A549 (cell line): ENCODE measurements around the gene CRK. TPM values are rescaled to one million over a fixed set of nuclear protein-coding genes. Genes with fewer than 3 reads are reported as not detected.

Source experiments
- ATAC-seq, 2 experiments: fragments of 200-7000 bp in 1 of 2; fragments of >200 bp in 1 of 2; cut with Nextera tagmentation in 1 of 2; cut with Tn5 transposase in 1 of 2; 3 replicates each; pipeline versions ENCODE4 v1.8.0 to v1.9.1; 2018 to 2020; ENCODE audit warnings: mild to moderate bottlenecking in 1 of 2, moderate library complexity in 1 of 2
- CTCF ChIA-PET: fragments of 300-600 bp; sonication (Branson Sonifier 250); formaldehyde crosslinking; extraction: SDS; loops from one replicate; lab custom pipeline; 2021; ENCODE audit warnings: antibody characterized with exemption, inconsistent platforms; lab: Yijun Ruan, JAX
- POLR2A ChIA-PET: fragments of 350-600 bp; formaldehyde crosslinking; extraction: SDS; loops from one replicate; lab custom pipeline; 2021; ENCODE audit warnings: antibody characterized with exemption, inconsistent platforms; lab: Yijun Ruan, JAX
- DNase-seq, 2 experiments: peaks; one replicate each; pipeline versions ENCODE4 v3.0.0 to v3.0.0-alpha.2; 2011 to 2016; ENCODE audit warnings: low read depth in 1 of 2, low spot score in 1 of 2
- FAIRE-seq: peaks from 2 replicates; lab custom pipeline; 2011; peaks lifted over from hg19 to GRCh38; lab: Jason Lieb, UNC
- H3K27ac ChIP-seq, 2 experiments: fragments of >200 bp; sonication (Bioruptor Twin); formaldehyde crosslinking; 3 replicates each; pipeline ENCODE4 v1.5.1; 2016 to 2017
- H3K4me1 ChIP-seq: fragments of >200 bp; sonication (Bioruptor Twin); formaldehyde crosslinking; 3 replicates; pipeline ENCODE4 v1.6.1; 2016
- H3K4me2 ChIP-seq: fragments of >200 bp; sonication (Bioruptor Twin); formaldehyde crosslinking; 3 replicates; pipeline ENCODE4 v1.6.1; 2016
- H3K4me3 ChIP-seq: fragments of >200 bp; sonication (Bioruptor Twin); formaldehyde crosslinking; 3 replicates; pipeline ENCODE4 v1.5.1; 2016
- H3K9me3 ChIP-seq: fragments of >200 bp; sonication (Bioruptor Twin); formaldehyde crosslinking; 3 replicates; pipeline ENCODE4 v1.6.1; 2016
- BCL3 ChIP-seq: fragments of >200 bp; sonication (Bioruptor Twin); formaldehyde crosslinking; IDR thresholded peaks from 3 replicates; pipeline ENCODE4 v1.6.1; 2016
- CHD2 ChIP-seq: fragments of 150-350 bp; IDR thresholded peaks from 2 replicates; pipeline ENCODE4 v1.6.1; 2014; ENCODE audit warnings: low read length; ENCODE audit not compliant: partially characterized antibody
- ESRRA ChIP-seq: fragments of 150-350 bp; IDR thresholded peaks from 2 replicates; pipeline ENCODE4 v1.6.1; 2014; ENCODE audit warnings: mild to moderate bottlenecking, low read length, borderline replicate concordance
- FOSL2 ChIP-seq, 2 experiments: fragments of 450-650 bp in 1 of 2; fragments of >200 bp in 1 of 2; sonication (Bioruptor Twin) in 1 of 2; formaldehyde crosslinking; IDR thresholded peaks; 2 replicates each; pipeline versions ENCODE4 v1.5.0 to v1.6.1; 2016 to 2020; ENCODE audit warnings: mild to moderate bottlenecking in 1 of 2, moderate library complexity in 1 of 2
- JUN ChIP-seq, 2 experiments: fragments of >200 bp; sonication (Bioruptor Twin); formaldehyde crosslinking; IDR thresholded peaks; 2 replicates in 1 of 2; 3 replicates in 1 of 2; pipeline ENCODE4 v1.6.1; 2016 to 2017
- MYC ChIP-seq: IDR thresholded peaks from 2 replicates; pipeline ENCODE4 v1.6.1; 2012; ENCODE audit warnings: mild to moderate bottlenecking, inconsistent platforms, low read length, improper control_type of control experiment, borderline replicate concordance
- PHF8 ChIP-seq: fragments of 200-600 bp; sonication (generic); IDR thresholded peaks from 2 replicates; pipeline ENCODE4 v1.6.1; 2016; ENCODE audit warnings: low read depth, mild to moderate bottlenecking, antibody characterized with exemption, moderate library complexity, borderline replicate concordance
- POLR2AphosphoS2 ChIP-seq: conservative IDR thresholded peaks from 2 replicates; pipeline ENCODE4 v1.6.1; 2012; ENCODE audit warnings: low read length, improper control_type of control experiment, inconsistent platforms
- RCOR1 ChIP-seq: fragments of 150-350 bp; IDR thresholded peaks from 2 replicates; pipeline ENCODE4 v1.6.1; 2014; ENCODE audit warnings: antibody characterized with exemption, low read length, low read depth
- RNF2 ChIP-seq: fragments of 200-600 bp; sonication (generic); IDR thresholded peaks from 2 replicates; pipeline ENCODE4 v1.6.1; 2016; ENCODE audit warnings: low read depth, mild to moderate bottlenecking, antibody characterized with exemption, moderate library complexity, borderline replicate concordance
- TFCP2L1 ChIP-seq: fragments of 250-450 bp; sonication (Bioruptor Pico); IDR thresholded peaks from 2 replicates; pipeline ENCODE4 v1.5.0; 2021; ENCODE audit warnings: mild to moderate bottlenecking
- WGBS: methylation state at CpG from one replicate; pipeline ENCODE4 v1.1.6; 2017; ENCODE audit errors: missing lambda C conversion rate; 5-methylcytosine and 5-hydroxymethylcytosine counted together
- polyA plus RNA-seq, 4 experiments: library from polyadenylated mRNA; depleted of rRNA in 3 of 4; stranded (reverse); fragments of >200 nt; fragmentation: RNase III in 1 of 4; extraction: RNeasy Plus Mini Kit Qiagen cat#74134 plus additional on column Dnase treatment in 1 of 4; gene quantifications; 2 replicates in 3 of 4; 3 replicates in 1 of 4; pipeline ENCODE4 v1.2.3, GENCODE V29; 2011 to 2017
- TF ChIP-seq, protein P1 (sequence below): IDR thresholded peaks from 2 replicates; pipeline ENCODE4 v1.6.1; 2012; ENCODE audit warnings: low read depth, borderline replicate concordance

Gene CRK
- polyA plus RNA-seq, 2 of the 4 experiments (the other 2 are of a cell fraction): 76.5 to 124 TPM

DNA sequence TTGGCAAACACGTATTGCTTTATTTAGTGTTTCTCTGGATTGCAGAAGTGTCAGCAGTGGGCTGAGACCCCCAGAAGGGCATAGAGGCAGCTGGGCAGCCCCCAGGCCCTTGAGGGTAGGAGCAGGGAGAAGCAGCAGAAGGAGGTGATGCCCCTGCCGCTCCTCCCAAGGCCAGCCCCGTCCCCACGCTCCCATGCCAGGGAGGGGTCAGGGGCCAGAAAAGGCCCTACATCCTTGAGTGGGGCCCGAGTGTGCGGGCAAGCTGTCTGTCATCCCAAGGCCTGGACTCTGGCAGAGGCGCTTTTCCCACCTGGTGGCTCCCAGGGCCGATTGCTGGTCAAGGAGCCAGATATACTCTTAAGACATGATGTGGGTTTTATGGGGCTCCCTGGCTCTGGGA lies 8.2 kb upstream of the CRK start:
- FAIRE-seq: no peak
- H3K27ac ChIP-seq: no peak overlapping the region
- POLR2A ChIA-PET: no interaction called here

DNA sequence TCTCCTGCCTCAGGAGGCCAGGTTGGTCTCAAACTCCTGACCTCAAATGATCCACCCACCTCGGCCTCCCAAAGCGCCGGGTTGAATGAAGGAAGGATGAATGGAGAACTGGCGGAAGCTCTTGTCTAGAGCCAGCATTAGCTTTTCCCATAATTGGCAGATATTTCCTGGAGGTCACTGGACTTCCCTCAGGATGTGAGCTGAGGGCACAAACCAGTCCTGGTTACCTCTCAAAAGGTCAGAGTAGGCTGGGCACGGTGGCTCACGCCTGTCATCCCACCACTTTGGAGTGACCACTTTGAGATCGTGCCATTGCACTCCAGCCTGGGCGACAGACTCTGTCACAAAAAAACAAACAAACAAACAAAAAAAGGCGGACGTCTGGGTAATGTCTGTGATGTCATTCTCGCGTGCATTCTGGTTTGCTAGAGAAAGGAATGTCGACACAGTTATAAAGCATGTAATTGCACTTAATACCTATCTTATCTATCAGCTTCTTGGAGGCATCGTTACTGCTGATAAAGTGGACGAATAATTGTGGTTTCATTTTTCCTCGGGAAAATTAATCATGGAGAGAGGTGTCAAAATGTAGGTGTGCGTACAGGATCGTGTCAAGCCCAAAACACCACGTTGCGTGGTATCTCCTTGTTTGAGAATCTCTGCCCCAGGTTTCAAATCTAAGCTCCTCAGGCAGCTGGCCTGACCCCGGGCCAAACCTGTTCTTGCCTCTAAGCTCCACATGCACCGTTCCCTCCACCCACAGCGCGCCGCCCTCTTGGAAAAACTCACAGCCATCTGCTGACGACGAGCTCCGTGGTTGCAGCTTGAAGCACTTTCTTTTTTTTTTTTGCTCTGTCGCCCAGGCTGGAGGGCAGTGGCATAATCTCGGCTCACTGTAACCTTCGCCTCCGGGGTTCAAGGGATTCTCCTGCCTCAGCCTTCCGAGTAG lies 6.4 kb upstream of the CRK start:
- no peak for FAIRE-seq
- H3K27ac ChIP-seq: no peak overlapping the region
- ChIA-PET CTCF (interaction anchor here (0.6 to 3.6 kb wide), 11 partner anchors 9 to 169 kb away, joined by 3 to 17 read pairs (median 3); partner anchors contain the start of gene INPP5K), POLR2A (no interaction called here)
- peaks cover 11% of the 10 kb centered on the region for H3K4me1 ChIP-seq
- no peaks in the 10 kb centered on the region for H3K9me3 ChIP-seq
- ATAC-seq: no peak
- no peak overlapping the region for H3K4me2 ChIP-seq
- 92% methylated on average over 33 of the region's 33 CpGs for WGBS
- no peak for DNase-seq
- no peak for TF ChIP-seq FOSL2 (IDR thresholded peaks at IDR 0.05)
- no peak for TF ChIP-seq FOSL2 (CRISPR knock-in tag; IDR thresholded peaks at IDR 0.05)
- 0 out of 3 replicates have a peak, but pooled peaks have one; percentile 1 for TF ChIP-seq BCL3
- H3K4me3 ChIP-seq: no peak overlapping the region

More for the DNA sequence above, 8.2 kb upstream of the CRK start:
- CTCF ChIA-PET: interaction anchor here (1.2 kb wide), 1 partner anchor 11 kb away, joined by 3 read pairs; no protein-coding TSS in a partner anchor
- ATAC-seq (no peak), DNase-seq (no peak)
- H3K4me2 ChIP-seq: no peak overlapping the region
- H3K4me3 ChIP-seq: no peak overlapping the region
- H3K9me3 ChIP-seq: no peaks in the 10 kb centered on the region
- 94% methylated on average over 8 of the region's 8 CpGs for WGBS
- TF ChIP-seq PHF8 (no peak), MYC (no peak), JUN (IDR thresholded peaks at IDR 0.05) (no peak), TFCP2L1 (CRISPR knock-in tag) (no peak), RNF2 (no peak)
- peaks cover 11% of the 10 kb centered on the region for H3K4me1 ChIP-seq

DNA sequence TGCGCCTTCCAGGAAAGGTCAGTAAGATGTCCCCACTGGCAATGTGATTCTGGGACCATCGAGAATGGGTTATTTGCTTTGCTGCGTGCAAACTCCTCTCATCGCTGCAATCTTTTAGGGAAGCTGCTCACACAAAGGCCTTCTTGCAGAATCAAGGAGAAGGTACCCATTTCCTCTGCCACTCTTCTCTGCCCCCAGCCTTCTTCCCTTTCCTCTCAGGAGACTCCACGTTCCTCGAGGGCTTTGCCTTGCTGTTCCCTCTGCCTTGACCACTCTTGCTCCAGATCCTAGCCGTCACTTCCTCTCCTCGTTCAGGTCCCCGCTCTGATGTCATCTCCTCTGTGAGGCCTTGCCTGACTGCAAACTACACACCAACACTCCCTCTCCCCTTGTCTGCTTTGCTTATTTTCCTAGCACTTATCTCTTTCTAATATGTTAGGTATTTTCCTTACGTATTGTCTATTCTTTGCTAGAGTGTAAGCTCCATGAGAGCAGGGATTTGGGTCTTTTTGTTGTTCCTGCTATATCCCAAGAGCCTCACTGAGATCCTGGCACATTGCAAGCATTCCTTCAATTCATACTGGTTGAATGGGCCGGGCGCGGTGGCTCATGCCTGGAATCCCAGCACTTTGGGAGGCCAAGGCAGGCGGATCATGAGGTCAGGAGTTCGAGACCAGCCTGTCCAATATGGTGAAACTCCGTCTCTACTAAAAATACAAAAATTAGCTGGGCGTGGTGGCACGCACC lies 5.3 kb upstream of the CRK start:
- H3K27ac ChIP-seq: no peak overlapping the region
- TF ChIP-seq POLR2AphosphoS2 (0 out of 2 replicates have a peak, but pooled peaks have one; percentile 55), CHD2 (no peak)
- ATAC-seq (no peak), DNase-seq (no peak), FAIRE-seq (no peak)
- POLR2A ChIA-PET: no interaction called here
- H3K4me3 ChIP-seq: no peak overlapping the region
- peaks cover 11% of the 10 kb centered on the region for H3K4me1 ChIP-seq
- H3K9me3 ChIP-seq: no peaks in the 10 kb centered on the region
- H3K4me2 ChIP-seq: no peak overlapping the region
- CTCF ChIA-PET: interaction anchor here (0.6 to 3.6 kb wide), 4 partner anchors 10 to 169 kb away, joined by 3 to 17 read pairs (median 4); no protein-coding TSS in a partner anchor
- 91% methylated on average over 18 of the region's 18 CpGs for WGBS

DNA sequence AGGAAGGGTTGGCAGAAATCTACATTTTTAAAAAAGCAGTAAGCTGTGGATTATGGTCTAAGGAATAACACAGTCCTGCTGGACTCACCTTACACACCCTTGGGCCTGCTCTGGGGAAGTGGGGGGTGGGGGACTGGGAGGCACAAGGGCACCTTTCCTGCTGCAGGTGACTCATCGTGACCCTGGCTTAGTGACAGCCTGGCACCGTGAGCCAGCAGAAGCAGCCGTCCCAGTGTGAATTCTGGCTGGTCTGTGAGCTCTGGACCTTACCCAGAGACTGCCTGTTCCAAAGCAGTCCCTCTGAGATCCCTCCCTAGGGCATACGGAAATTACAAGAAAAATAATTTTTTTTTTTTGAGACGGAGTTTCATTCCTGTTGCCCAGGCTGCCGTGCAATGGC lies 4.2 kb upstream of the CRK start:
- WGBS: 24% methylated on average over 6 of the region's 6 CpGs
- H3K4me2 ChIP-seq: peak overlapping the region; percentile 35
- H3K4me1 ChIP-seq: peaks cover 11% of the 10 kb centered on the region
- no peaks in the 10 kb centered on the region for H3K9me3 ChIP-seq
- ChIA-PET CTCF (interaction anchor here (1.0 to 3.6 kb wide), 9 partner anchors 10 to 170 kb away, joined by 3 to 17 read pairs (median 4); no protein-coding TSS in a partner anchor), POLR2A (interaction anchor here (1.0 to 1.4 kb wide), 2 partner anchors 9 to 24 kb away, joined by 3 to 7 read pairs; no protein-coding TSS in a partner anchor)
- no peak for FAIRE-seq
- peak overlapping the region; percentile 38 to 47; a peak in 4 of 6 replicates for H3K27ac ChIP-seq
- DNase-seq: peak in 1 of 2 experiments; percentile 61
- no peak for TF ChIP-seq FOSL2 (IDR thresholded peaks at IDR 0.05)
- TF ChIP-seq FOSL2 (CRISPR knock-in tag; IDR thresholded peaks at IDR 0.05): peak; percentile 80
- TF ChIP-seq RCOR1: no peak
- peak; percentile 86 for TF ChIP-seq ESRRA
- TF ChIP-seq, protein P1, sequence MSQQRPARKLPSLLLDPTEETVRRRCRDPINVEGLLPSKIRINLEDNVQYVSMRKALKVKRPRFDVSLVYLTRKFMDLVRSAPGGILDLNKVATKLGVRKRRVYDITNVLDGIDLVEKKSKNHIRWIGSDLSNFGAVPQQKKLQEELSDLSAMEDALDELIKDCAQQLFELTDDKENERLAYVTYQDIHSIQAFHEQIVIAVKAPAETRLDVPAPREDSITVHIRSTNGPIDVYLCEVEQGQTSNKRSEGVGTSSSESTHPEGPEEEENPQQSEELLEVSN: no peak
- ATAC-seq: peak in 1 of 2 experiments; percentile 6; a peak in 2 of 6 replicates
- H3K4me3 ChIP-seq: no peak overlapping the region
